ENCODE measurements around the gene KRT12.

- TF ChIP-seq ZFP3 (CRISPR knock-in tag; IDR thresholded peaks at IDR 0.05) = no peak
- TF ChIP-seq GLIS3 (CRISPR knock-in tag; IDR thresholded peaks at IDR 0.05) = no peak
- TF ChIP-seq RARB (CRISPR knock-in tag; IDR thresholded peaks at IDR 0.05) = no peak
- TF ChIP-seq, protein P1, sequence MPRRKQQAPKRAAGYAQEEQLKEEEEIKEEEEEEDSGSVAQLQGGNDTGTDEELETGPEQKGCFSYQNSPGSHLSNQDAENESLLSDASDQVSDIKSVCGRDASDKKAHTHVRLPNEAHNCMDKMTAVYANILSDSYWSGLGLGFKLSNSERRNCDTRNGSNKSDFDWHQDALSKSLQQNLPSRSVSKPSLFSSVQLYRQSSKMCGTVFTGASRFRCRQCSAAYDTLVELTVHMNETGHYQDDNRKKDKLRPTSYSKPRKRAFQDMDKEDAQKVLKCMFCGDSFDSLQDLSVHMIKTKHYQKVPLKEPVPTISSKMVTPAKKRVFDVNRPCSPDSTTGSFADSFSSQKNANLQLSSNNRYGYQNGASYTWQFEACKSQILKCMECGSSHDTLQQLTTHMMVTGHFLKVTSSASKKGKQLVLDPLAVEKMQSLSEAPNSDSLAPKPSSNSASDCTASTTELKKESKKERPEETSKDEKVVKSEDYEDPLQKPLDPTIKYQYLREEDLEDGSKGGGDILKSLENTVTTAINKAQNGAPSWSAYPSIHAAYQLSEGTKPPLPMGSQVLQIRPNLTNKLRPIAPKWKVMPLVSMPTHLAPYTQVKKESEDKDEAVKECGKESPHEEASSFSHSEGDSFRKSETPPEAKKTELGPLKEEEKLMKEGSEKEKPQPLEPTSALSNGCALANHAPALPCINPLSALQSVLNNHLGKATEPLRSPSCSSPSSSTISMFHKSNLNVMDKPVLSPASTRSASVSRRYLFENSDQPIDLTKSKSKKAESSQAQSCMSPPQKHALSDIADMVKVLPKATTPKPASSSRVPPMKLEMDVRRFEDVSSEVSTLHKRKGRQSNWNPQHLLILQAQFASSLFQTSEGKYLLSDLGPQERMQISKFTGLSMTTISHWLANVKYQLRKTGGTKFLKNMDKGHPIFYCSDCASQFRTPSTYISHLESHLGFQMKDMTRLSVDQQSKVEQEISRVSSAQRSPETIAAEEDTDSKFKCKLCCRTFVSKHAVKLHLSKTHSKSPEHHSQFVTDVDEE (CRISPR knock-in tag; IDR thresholded peaks at IDR 0.05) = no peak
- TF ChIP-seq, protein P2, sequence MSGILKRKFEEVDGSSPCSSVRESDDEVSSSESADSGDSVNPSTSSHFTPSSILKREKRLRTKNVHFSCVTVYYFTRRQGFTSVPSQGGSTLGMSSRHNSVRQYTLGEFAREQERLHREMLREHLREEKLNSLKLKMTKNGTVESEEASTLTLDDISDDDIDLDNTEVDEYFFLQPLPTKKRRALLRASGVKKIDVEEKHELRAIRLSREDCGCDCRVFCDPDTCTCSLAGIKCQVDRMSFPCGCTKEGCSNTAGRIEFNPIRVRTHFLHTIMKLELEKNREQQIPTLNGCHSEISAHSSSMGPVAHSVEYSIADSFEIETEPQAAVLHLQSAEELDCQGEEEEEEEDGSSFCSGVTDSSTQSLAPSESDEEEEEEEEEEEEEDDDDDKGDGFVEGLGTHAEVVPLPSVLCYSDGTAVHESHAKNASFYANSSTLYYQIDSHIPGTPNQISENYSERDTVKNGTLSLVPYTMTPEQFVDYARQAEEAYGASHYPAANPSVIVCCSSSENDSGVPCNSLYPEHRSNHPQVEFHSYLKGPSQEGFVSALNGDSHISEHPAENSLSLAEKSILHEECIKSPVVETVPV (CRISPR knock-in tag; IDR thresholded peaks at IDR 0.05) = no peak
- no peak for TF ChIP-seq PATZ1 (CRISPR knock-in tag; IDR thresholded peaks at IDR 0.05; ENCODE audit: borderline replicate concordance)
- TF ChIP-seq ARNTL (CRISPR knock-in tag; IDR thresholded peaks at IDR 0.05; ENCODE audit: borderline replicate concordance, low read depth) = no peak
- no peak for TF ChIP-seq SNAI2 (CRISPR knock-in tag; IDR thresholded peaks at IDR 0.05)
- no peak for TF ChIP-seq OSR1 (CRISPR knock-in tag; IDR thresholded peaks at IDR 0.05)
- no peak for TF ChIP-seq PPARA (CRISPR knock-in tag; IDR thresholded peaks at IDR 0.05; ENCODE audit: borderline replicate concordance)
- TF ChIP-seq ZFP30 (CRISPR knock-in tag; IDR thresholded peaks at IDR 0.05) = no peak
Measured at GRCh38 chr17:40857535-40857934, 9.5 kb downstream of the KRT12 start.

Measured in SK-N-SH treated with all-trans-retinoic acid at 6 μM for 48 hours (cell line).